ENCODE data around the gene BDKRB2. TPM values are rescaled to one million over a fixed set of nuclear protein-coding genes. Genes with fewer than 3 reads are reported as not detected.

The BDKRB2 gene
- total and polyA plus RNA-seq, 2 of the 13 experiments (the other 11 are each of a cell fraction or from before 2014, with no cell fraction given): 0.03 TPM; not detected in 1

GRCh38 chr14:96195441-96196081, 9.1 kb upstream of the BDKRB2 start (continued):
- TF ChIP-seq NFE2 (CRISPR knock-in tag; IDR thresholded peaks at IDR 0.05) (no peak), MZF1 (CRISPR knock-in tag; IDR thresholded peaks at IDR 0.05; ENCODE audit: borderline replicate concordance) (no peak), TCF7 (IDR thresholded peaks at IDR 0.05; ENCODE audit: low read depth) (peak; percentile 53; the same call in 1 of the 2 replicates), SP5 (CRISPR knock-in tag; IDR thresholded peaks at IDR 0.05; ENCODE audit: borderline replicate concordance, low read depth) (peak; percentile 49; the same call in 1 of the 2 replicates), HDAC2 (CRISPR knock-in tag; IDR thresholded peaks at IDR 0.05) (peak; percentile 20; the same call in 1 of the 2 replicates), TEAD3 (CRISPR knock-in tag; optimal IDR thresholded peaks at IDR 0.05; ENCODE audit: borderline replicate concordance) (peak; percentile 87), MTA1 (CRISPR knock-in tag; IDR thresholded peaks at IDR 0.05; ENCODE audit: borderline replicate concordance) (no peak), ZNF788 (CRISPR knock-in tag; IDR thresholded peaks at IDR 0.05; ENCODE audit: borderline replicate concordance) (no peak), FOXP1 (IDR thresholded peaks at IDR 0.05) (no peak), FOXP1 (CRISPR knock-in tag; IDR thresholded peaks at IDR 0.05) (peak; percentile 45; the same call in 1 of the 2 replicates), PRDM15 (CRISPR knock-in tag; IDR thresholded peaks at IDR 0.05) (peak; percentile 93), GZF1 (CRISPR knock-in tag; IDR thresholded peaks at IDR 0.05) (no peak), HNRNPH1 (optimal IDR thresholded peaks at IDR 0.05; ENCODE audit: low read depth, low read length) (no peak), REL (CRISPR knock-in tag; conservative IDR thresholded peaks at IDR 0.05) (no peak), ZNF274 (CRISPR knock-in tag; IDR thresholded peaks at IDR 0.05) (no peak), SOX5 (CRISPR knock-in tag; IDR thresholded peaks at IDR 0.05; ENCODE audit: borderline replicate concordance) (peak; percentile 74; the same call in 1 of the 2 replicates), ATF1 (CRISPR knock-in tag; IDR thresholded peaks at IDR 0.05) (no peak), ZBTB44 (CRISPR knock-in tag; IDR thresholded peaks at IDR 0.05) (no peak), FOXA1 (IDR thresholded peaks at IDR 0.05) (no peak), FOXA1 (CRISPR knock-in tag; IDR thresholded peaks at IDR 0.05) (peak; percentile 71), ZNF121 (CRISPR knock-in tag; IDR thresholded peaks at IDR 0.05) (0 out of 2 replicates have a peak, but pooled peaks have one; percentile 1), SIX4 (CRISPR knock-in tag; IDR thresholded peaks at IDR 0.05) (no peak)
- TF ChIP-seq, protein P1, sequence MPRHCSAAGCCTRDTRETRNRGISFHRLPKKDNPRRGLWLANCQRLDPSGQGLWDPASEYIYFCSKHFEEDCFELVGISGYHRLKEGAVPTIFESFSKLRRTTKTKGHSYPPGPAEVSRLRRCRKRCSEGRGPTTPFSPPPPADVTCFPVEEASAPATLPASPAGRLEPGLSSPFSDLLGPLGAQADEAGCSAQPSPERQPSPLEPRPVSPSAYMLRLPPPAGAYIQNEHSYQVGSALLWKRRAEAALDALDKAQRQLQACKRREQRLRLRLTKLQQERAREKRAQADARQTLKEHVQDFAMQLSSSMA (CRISPR knock-in tag; IDR thresholded peaks at IDR 0.05): no peak
